Prostate gland (tissue), 2 donors: Measurements from ENCODE around the gene TLE1. TPM values are rescaled to one million over a fixed set of nuclear protein-coding genes. Genes with fewer than 3 reads are reported as not detected.
A peak's percentile ranks its signal among the peaks of the same experiment; 100 is the strongest.

Experiments used
- DNase-seq: peaks from one replicate; pipeline ENCODE4 v3.0.0-alpha.2; 2019; ENCODE audit warnings: low spot score
- H3K27ac ChIP-seq, 2 donors: fragments of 200-600 bp; sonication (generic); 2 replicates each; pipeline ENCODE4 v1.5.1; 2017 to 2019
- H3K27me3 ChIP-seq: fragments of 200-600 bp; sonication (generic); replicated peaks from 2 replicates; pipeline ENCODE4 v1.5.1; 2019; ENCODE audit not compliant: insufficient read depth
- H3K36me3 ChIP-seq, 2 donors: fragments of 200-600 bp; sonication (generic); 1 replicate in 1 of 2; 2 replicates in 1 of 2; pipeline versions ENCODE4 v1.5.1 to v1.8.1; 2017 to 2019
- H3K4me1 ChIP-seq: fragments of 200-600 bp; sonication (generic); replicated peaks from 2 replicates; pipeline ENCODE4 v1.5.1; 2019
- H3K4me3 ChIP-seq, 2 donors: fragments of 200-600 bp; sonication (generic); 2 replicates each; pipeline ENCODE4 v1.5.1; 2017 to 2019
- H3K9me3 ChIP-seq: fragments of 200-600 bp; sonication (generic); 2 replicates; pipeline ENCODE4 v1.5.1; 2017
- CTCF ChIP-seq, 4 experiments: fragments of 200-600 bp in 2 of 4; fragments of 450-650 bp in 2 of 4; sonication (generic) in 2 of 4; IDR thresholded peaks; 1 replicate in 3 of 4; 2 replicates in 1 of 4; pipeline ENCODE4 v1.5.1; 2016 to 2019; ENCODE audit warnings: antibody characterized with exemption in 4 of 4, mild to moderate bottlenecking in 2 of 4, moderate library complexity in 2 of 4
- POLR2A ChIP-seq: fragments of 450-650 bp; IDR thresholded peaks from one replicate; pipeline ENCODE4 v1.6.1; 2016; ENCODE audit warnings: antibody characterized with exemption, mild to moderate bottlenecking
- POLR2AphosphoS5 ChIP-seq: sonication (generic); formaldehyde crosslinking; IDR thresholded peaks from one replicate; pipeline ENCODE4 v1.6.1; 2017; ENCODE audit warnings: antibody characterized with exemption
- WGBS: methylation state at CpG from one replicate; pipeline ENCODE4 v1.1.5; 2018; 5-methylcytosine and 5-hydroxymethylcytosine counted together
- intact Hi-C: fragments of 100-400 bp; cut with DNase I; formaldehyde crosslinking; loops from one replicate; pipeline ENCODE4 v1.14.2; 2022
- total RNA-seq, 2 donors: library from RNA; depleted of rRNA; stranded (reverse); fragments of >200 nt; gene quantifications; one replicate each; pipeline ENCODE4 v1.1.0, GENCODE V29; 2016

TLE1 gene
- total RNA-seq, 2 donors from 2014 or later: 61.0 to 89.5 TPM

- intact Hi-C loops: no loop called here
- no peaks in the 10 kb centered on the region for H3K27me3 ChIP-seq
- no peak for DNase-seq
- no peak overlapping the region for H3K27ac ChIP-seq
- 55% methylated on average over 2 of the region's 2 CpGs for WGBS
- no peaks in the 10 kb centered on the region for H3K4me1 ChIP-seq
- H3K9me3 ChIP-seq: no peaks in the 10 kb centered on the region
- H3K36me3 ChIP-seq: no peaks in the 10 kb centered on the region
- no peak overlapping the region for H3K4me3 ChIP-seq
- TF ChIP-seq CTCF (IDR thresholded peaks at IDR 0.05) (no peak), POLR2AphosphoS5 (no peak), POLR2A (no peak)
Observed at GRCh38 chr9:81621118-81621517, 68.2 kb downstream of the TLE1 start.

- WGBS: 71% methylated on average over 5 of the region's 5 CpGs
- no peak for DNase-seq
- Histone ChIP-seq H3K4me1 (no peaks in the 10 kb centered on the region), H3K36me3 (no peaks in the 10 kb centered on the region), H3K9me3 (no peaks in the 10 kb centered on the region), H3K4me3 (no peak overlapping the region), H3K27me3 (no peaks in the 10 kb centered on the region), H3K27ac (no peak overlapping the region)
- intact Hi-C loops: no loop called here
- TF ChIP-seq POLR2AphosphoS5 (no peak), POLR2A (no peak), CTCF (IDR thresholded peaks at IDR 0.05) (no peak)
Observed at GRCh38 chr9:81620002-81620390, 69.4 kb downstream of the TLE1 start.

DNA sequence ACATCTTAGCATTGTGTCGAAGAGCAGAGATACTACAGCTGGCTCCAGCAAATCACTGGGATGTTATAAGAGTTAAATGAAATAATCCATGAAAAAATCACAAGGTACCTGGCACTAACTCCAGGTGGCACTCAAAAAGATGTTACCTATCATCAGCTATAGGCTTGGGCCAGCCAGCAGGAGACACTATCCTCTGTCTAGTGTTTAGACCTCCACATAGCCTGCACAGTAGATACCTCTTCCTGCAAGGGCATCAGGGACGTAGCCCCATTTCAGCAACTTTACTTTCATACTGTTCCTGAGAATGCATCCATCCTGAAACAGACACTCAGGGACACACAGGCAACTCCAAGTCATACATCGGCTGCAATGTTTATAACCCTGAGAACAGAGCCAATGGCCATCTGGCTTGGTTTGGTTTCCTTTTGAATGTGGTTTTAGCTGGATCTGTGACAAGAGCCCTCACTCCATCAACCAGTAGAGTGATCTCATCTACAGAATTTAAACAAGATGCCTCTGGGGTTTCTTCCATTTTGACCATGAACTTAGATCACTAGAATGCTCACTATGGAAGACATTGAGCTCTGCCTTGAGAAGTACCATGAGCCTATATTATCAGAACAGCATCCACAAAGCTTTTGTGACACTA lies 69.9 kb downstream of the TLE1 start:
- no peak for DNase-seq
- H3K9me3 ChIP-seq: no peaks in the 10 kb centered on the region
- H3K4me3 ChIP-seq: no peak overlapping the region
- peak overlapping the region in 1 of 2 donors; percentile 7 for H3K27ac ChIP-seq
- no peaks in the 10 kb centered on the region for H3K36me3 ChIP-seq
- intact Hi-C loops: no loop called here
- H3K27me3 ChIP-seq: no peaks in the 10 kb centered on the region
- no peaks in the 10 kb centered on the region for H3K4me1 ChIP-seq
- TF ChIP-seq POLR2A: no peak
- TF ChIP-seq CTCF (IDR thresholded peaks at IDR 0.05): no peak
- TF ChIP-seq POLR2AphosphoS5: no peak
- 78% methylated on average over 3 of the region's 3 CpGs for WGBS

GRCh38 chr9:81618923-81619322 lies 70.4 kb downstream of the TLE1 start:
- no peak for DNase-seq
- Histone ChIP-seq H3K9me3 (no peaks in the 10 kb centered on the region), H3K4me3 (no peak overlapping the region), H3K4me1 (no peaks in the 10 kb centered on the region), H3K36me3 (no peaks in the 10 kb centered on the region), H3K27ac (no peak overlapping the region), H3K27me3 (no peaks in the 10 kb centered on the region)
- intact Hi-C loops: no loop called here
- TF ChIP-seq POLR2A (no peak), CTCF (IDR thresholded peaks at IDR 0.05) (no peak), POLR2AphosphoS5 (peak; percentile 56)
- WGBS: 58% methylated on average over 1 of the region's 1 CpG

DNA sequence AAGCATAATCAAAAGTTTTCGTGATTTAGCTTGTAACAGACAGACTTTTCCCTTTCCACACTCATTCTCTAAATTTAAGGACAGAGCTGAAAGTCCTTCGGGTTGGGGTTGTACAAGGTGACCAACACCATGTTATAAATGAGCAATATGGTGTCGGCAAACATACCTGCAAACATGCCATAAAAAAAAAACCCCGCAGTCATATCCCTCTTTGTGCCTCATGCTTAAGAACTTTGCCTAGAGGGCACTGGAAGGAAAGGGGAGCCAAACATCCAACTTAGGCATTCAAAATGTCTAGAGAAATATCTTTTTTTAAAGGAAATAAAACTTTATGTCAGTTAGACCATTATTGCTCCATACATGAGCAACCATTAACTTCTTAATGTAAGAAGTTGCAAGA lies 73.2 kb downstream of the TLE1 start:
- Histone ChIP-seq H3K27ac (no peak overlapping the region), H3K27me3 (no peaks in the 10 kb centered on the region), H3K4me1 (no peaks in the 10 kb centered on the region), H3K9me3 (no peaks in the 10 kb centered on the region), H3K36me3 (no peaks in the 10 kb centered on the region), H3K4me3 (no peak overlapping the region)
- WGBS: 90% methylated on average over 4 of the region's 4 CpGs
- TF ChIP-seq CTCF (IDR thresholded peaks at IDR 0.05) (no peak), POLR2AphosphoS5 (no peak), POLR2A (no peak)
- DNase-seq: no peak
- intact Hi-C loops: no loop called here
